NCI-H82 treated with DMSO at 0.1 percent for 48 hours (cell line): ENCODE measurements around the gene P4HTM.
A peak's percentile ranks its signal among the peaks of the same experiment; 100 is the strongest.
"Not testable (repeated sequence)": the region's sequence is repeated elsewhere in the genome, so short reads cannot be mapped to it uniquely, and the experiment has no call there.

Source experiments
- DNase-seq: peaks from one replicate; lab custom pipeline; 2025; ENCODE audit not compliant: unreplicated experiment; lab: John Stamatoyannopoulos, UW

P4HTM gene

DNA sequence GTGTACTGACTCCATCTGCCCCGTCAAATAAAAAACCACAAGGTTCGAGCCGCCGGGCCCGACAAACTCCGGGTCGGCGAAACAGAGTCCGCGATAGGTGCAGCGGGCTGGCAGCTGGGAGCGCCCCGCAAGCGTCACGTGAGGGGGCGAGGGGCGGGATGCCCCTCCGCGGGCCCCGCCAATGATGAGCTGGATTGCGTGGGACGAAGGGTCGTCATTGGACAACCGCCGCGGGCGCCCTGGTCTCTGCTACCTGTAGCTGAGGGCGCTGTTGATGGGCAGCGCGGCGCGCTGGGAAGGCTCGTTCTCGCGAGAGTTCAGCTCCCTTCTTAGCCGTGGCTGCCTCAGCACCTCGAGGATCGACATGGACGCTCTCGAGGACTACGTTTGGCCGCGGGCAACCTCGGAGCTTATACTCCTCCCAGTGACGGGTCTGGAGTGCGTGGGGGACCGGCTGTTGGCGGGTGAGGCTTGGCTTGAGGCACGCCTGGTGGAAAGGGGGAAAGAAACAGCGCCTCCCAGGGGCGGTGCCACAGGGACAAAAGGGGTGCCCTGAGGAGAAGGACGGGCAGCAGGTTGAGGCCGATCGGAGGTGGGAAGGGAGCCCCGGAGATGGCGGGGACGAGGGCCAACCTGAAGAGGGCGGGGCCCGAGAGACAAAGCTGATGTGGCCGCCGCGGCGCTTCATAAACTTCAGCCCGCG lies 17.2 kb downstream of the P4HTM start, which contains the start of gene WDR6:
TSS of gene WDR6 (plus strand) at position 324 of the 703 bp plus-strand sequence. CDS start at position 365, 41 bp downstream.
- peak; percentile 88 for DNase-seq

DNA sequence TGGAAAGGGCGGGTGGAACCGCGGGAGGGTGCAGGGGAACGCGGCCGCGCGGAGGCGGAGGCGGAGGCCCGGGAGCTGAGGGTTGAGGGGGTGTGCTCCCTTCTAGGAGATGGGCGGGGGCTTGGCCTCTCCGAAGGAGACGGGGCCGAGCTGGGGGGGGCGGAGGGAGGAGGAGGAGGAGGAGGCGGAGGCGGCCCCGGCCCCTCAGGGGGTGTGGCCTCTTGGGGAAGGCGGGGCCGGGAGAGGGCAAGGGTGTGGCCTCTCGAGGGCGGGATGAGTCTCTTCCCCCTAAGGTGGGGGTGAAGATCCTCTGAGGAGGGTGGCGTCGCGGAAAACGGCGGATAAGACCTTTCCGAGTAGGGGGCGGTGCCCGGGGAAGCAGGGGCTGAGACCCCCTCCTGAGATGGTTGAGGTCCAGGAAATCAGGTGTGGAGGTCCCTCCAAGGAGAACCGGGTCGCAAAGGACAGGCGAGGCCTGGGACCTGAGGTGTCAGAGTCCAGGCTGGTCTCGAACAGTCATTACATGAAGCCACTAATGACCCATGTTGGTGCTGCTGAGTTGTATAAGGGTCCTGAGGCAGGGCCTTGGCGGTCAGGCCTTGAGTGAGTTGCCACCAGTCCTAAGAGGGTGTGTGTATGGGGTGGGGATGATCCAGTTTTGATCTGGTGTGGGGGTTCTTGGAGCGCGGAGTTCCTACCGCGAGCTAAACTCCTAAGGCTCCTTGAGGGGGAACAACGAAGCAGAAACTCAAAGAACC lies 17.9 kb downstream of the P4HTM start:
- DNase-seq = peak; percentile 39

DNA sequence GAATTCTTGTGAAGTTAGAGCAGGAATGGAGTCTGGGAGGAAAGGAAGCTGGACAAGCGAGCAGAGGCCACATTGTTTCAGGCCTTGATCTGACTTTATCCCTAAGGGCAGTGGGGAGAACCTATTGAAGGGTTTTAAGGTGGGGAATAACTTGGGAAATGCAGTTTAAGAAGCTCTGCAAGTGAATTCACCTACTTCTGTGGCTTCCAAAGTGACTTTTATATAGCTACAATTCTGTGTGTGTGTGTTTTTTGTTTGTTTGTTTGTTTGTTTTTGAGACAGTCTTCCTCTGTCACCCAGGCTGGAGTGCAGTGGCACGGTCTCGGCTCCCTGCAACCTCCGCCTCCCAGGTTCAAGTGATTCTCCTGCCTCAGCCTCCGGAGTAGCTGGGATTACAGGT lies 18.6 kb downstream of the P4HTM start:
- not testable (repeated sequence) for DNase-seq

DNA sequence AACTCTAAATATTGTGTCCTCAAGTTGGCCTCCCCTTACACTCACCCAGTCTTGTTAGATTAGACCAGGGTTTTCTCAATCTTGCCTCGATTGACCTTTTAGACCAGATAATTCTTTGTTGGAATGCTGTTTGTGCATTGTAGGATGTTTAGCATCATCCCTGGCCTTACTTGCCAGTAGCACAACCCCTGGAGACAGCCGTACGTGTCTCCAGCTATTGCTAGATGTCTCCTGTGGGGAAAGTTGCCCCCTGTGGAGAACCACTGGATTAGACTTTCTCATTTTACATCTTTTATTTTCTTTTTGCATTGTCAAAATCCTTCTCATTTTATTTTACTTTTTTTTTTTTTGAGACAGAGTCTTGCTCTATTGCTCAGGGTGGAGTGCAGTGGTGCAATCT lies 19.4 kb downstream of the P4HTM start:
- no peak for DNase-seq

DNA sequence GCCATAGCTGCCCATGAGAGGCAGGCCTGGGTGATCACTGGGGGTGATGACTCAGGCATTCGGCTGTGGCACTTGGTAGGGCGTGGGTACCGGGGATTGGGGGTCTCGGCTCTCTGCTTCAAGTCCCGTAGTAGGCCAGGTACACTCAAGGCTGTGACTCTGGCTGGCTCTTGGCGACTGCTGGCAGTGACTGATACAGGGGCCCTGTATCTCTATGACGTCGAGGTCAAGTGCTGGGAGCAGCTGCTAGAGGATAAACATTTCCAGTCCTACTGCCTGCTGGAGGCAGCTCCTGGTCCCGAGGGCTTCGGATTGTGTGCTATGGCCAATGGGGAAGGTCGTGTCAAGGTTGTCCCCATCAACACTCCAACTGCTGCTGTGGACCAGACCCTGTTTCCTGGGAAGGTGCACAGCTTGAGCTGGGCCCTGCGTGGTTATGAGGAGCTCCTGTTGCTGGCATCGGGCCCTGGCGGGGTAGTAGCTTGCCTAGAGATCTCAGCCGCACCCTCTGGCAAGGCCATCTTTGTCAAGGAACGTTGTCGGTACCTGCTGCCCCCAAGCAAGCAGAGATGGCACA lies 22.5 kb downstream of the P4HTM start:
- DNase-seq = no peak

DNA sequence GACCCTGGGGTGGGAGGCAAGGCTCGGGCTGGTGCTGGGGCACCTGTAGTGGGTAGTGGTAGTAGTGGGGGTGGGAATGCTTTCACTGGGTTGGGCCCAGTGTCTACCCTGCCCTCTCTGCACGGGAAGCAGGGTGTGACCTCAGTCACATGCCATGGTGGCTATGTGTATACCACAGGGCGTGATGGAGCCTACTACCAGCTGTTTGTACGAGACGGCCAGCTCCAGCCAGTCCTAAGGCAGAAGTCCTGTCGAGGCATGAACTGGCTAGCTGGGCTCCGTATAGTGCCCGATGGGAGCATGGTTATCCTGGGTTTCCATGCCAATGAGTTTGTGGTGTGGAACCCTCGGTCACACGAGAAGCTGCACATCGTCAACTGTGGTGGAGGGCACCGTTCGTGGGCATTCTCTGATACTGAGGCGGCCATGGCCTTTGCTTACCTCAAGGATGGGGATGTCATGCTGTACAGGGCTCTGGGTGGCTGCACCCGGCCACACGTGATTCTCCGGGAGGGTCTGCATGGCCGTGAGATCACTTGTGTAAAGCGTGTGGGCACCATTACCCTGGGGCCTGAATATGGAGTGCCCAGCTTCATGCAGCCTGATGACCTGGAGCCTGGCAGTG lies 23.2 kb downstream of the P4HTM start:
- DNase-seq = no peak

DNA sequence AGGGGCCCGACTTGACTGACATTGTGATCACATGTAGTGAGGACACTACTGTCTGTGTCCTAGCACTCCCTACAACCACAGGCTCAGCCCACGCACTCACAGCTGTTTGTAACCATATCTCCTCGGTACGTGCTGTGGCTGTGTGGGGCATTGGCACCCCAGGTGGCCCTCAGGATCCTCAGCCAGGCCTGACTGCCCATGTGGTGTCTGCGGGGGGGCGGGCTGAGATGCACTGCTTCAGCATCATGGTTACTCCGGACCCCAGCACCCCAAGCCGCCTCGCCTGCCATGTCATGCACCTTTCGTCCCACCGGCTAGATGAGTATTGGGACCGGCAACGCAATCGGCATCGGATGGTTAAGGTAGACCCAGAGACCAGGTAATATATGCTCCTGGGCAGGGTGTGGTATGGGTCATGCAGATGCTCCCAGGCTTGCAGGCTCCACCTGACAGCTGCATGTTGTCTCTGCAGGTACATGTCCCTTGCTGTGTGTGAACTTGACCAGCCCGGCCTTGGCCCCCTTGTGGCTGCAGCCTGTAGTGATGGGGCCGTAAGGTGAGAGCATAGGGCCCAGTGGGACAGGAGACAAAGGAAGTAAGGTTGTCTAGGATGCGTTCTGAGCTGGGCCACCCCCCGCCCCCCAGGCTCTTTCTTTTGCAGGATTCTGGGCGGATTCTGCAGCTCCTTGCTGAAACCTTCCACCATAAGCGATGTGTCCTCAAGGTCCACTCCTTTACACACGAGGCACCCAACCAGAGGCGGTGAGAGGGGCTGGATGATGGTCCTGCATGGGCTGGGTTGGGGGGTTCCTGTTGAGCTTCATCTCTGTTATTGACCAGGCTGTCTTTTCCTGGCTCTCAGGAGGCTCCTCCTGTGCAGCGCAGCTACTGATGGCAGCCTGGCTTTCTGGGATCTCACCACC lies 24.0 kb downstream of the P4HTM start:
- DNase-seq = no peak

DNA sequence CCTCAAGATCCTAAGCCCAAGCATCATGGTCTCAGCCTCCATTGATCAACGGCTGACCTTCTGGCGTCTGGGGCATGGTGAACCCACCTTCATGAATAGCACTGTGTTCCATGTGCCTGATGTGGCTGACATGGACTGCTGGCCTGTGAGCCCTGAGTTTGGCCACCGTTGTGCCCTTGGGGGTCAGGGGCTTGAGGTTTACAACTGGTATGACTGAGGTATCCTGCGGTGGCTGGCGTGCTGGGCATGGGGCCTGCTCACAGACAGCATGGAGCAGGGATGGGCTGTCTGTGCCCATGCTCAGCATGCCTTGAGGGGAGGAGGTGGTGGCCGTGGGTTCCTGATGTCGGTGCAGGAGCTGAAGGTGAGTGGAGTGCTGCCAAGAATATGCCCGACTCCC lies 25.0 kb downstream of the P4HTM start:
- no peak for DNase-seq

DNA sequence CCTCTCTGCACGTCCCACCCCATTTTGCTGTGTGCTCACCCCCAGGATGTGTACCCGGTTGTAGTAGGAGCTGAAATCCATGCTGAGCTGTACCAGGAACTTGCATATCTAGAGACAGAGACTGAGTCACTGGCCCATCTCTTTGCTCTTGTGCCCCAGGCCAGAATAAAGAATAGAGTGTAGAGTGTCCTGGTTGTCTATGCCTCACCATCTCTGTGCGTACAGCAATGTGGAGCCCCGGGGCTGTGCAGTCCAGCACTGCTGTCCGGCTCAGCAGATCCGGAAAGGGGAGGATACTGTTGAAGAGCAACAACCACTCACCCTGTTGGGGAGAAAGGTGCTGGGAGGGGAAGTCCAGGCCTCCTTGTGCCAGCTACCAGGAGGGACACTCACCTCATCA lies 25.7 kb downstream of the P4HTM start:
- DNase-seq = no peak

- no peak for DNase-seq
These were observed 26.6 kb downstream of the P4HTM start for GRCh38 chr3:49016414-49017228.

- no peak for DNase-seq
These were observed 27.4 kb downstream of the P4HTM start for GRCh38 chr3:49017229-49017970.

- DNase-seq = peak; percentile 9
These were observed 28.1 kb downstream of the P4HTM start, which contains the start of gene DALRD3 for GRCh38 chr3:49017971-49018706. TSS of gene DALRD3 (minus strand) at chr3:49018580. CDS start at chr3:49018564, 16 bp downstream.

DNA sequence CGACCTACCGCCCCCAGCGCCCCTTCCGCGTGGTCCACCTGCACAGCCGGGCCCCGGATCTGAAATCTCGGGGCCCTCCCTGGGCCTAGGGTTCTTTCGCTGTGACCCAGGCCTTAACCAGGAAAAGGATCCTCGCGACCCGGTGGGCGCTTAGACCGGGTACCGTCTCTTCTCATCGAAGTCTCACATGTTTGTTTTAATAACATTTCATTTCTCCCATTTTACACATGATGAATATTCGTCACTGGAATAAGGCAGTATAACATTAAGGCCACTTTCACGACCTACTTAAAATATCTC lies 28.6 kb downstream of the P4HTM start:
- DNase-seq = no peak

GRCh38 chr3:49019941-49020329 lies 29.9 kb downstream of the P4HTM start:
- DNase-seq = no peak

- no peak for DNase-seq
These were observed 30.5 kb downstream of the P4HTM start for GRCh38 chr3:49020330-49021212.

DNA sequence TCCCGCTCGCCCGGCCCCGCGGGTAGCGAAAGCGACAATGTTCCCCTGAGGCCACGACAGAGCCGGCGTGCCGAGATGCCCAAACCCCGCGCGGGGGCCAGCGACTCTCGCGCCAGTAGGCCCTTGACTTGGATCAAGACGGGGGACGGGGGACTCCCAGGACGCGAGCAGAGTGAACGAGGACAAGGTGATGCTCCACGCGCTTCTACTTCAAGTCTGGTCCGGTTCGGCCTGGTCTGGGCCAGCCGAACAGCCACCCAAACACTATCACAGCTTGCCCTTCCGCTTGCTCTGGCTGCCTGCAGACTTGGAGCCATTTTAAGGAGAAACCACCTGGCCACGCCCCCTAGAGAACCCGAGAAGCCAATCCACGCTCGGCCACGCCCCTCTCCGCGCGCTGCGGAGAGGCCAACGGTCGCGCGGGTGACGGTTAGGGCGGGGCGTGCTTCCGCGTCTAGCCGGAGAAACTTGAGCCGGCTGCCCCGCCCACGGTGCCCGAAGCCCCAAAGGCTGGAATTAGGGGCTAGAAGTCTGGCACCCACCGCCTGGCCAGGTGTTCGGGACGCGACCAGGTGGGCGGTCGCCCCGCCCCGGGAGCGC lies 31.3 kb downstream of the P4HTM start:
- DNase-seq = peak; percentile 90
